Liver (tissue), 9 donors: Measurements from ENCODE around the gene LAT. TPM values are rescaled to one million over a fixed set of nuclear protein-coding genes. Genes with fewer than 3 reads are reported as not detected.
"Not testable (repeated sequence)": the region's sequence is repeated elsewhere in the genome, so short reads cannot be mapped to it uniquely, and the experiment has no call there.

Source experiments
- DNase-seq: peaks from one replicate; pipeline ENCODE4 v3.0.0-alpha.2; 2017; ENCODE audit warnings: low spot score
- H3K27ac ChIP-seq, 2 donors: one replicate each; pipeline ENCODE4 v1.7.0; 2013; ENCODE audit warnings: inconsistent platforms in 2 of 2, low read length in 2 of 2, control low read depth in 1 of 2, low read depth in 1 of 2, mild to moderate bottlenecking in 1 of 2
- H3K27me3 ChIP-seq, 4 donors: one replicate each; pipeline versions ENCODE4 v1.6.1 to v1.7.0; 2013; ENCODE audit warnings: low read length in 3 of 4, inconsistent platforms in 1 of 4, mild to moderate bottlenecking in 1 of 4, moderate library complexity in 1 of 4; ENCODE audit not compliant: control insufficient read depth in 4 of 4, insufficient read depth in 4 of 4
- H3K36me3 ChIP-seq, 4 donors: one replicate each; pipeline versions ENCODE4 v1.6.1 to v1.7.0; 2013; ENCODE audit warnings: low read length in 3 of 4, mild to moderate bottlenecking in 3 of 4, low read depth in 1 of 4, moderate library complexity in 1 of 4; ENCODE audit not compliant: control insufficient read depth in 4 of 4, insufficient read depth in 3 of 4
- H3K4me1 ChIP-seq, 4 donors: one replicate each; pipeline versions ENCODE4 v1.6.1 to v1.7.0; 2013; ENCODE audit warnings: low read length in 3 of 4, mild to moderate bottlenecking in 3 of 4, moderate library complexity in 1 of 4; ENCODE audit not compliant: control insufficient read depth in 4 of 4, insufficient read depth in 4 of 4
- H3K4me3 ChIP-seq, 3 donors: one replicate each; pipeline versions ENCODE4 v1.6.1 to v1.7.0; 2013; ENCODE audit warnings: low read length in 3 of 3, control low read depth in 1 of 3, low read depth in 1 of 3, mild to moderate bottlenecking in 1 of 3
- H3K9ac ChIP-seq, 2 donors: one replicate each; pipeline ENCODE4 v1.7.0; 2013; ENCODE audit warnings: low read length in 2 of 2, mild to moderate bottlenecking in 2 of 2, moderate library complexity in 2 of 2, control low read depth in 1 of 2, low read depth in 1 of 2
- H3K9me3 ChIP-seq, 4 donors: one replicate each; pipeline versions ENCODE4 v1.6.1 to v1.7.0; 2013; ENCODE audit warnings: low read length in 3 of 4; ENCODE audit not compliant: control insufficient read depth in 4 of 4
- CTCF ChIP-seq: fragments of 150-350 bp; IDR thresholded peaks from 2 replicates; pipeline ENCODE4 v1.5.1; 2017; ENCODE audit warnings: improper control_type of control experiment, low read depth, low read length; ENCODE audit not compliant: missing input control
- EGR1 ChIP-seq, 2 donors: IDR thresholded peaks; 2 replicates each; pipeline ENCODE4 v1.6.1; 2016 to 2018; ENCODE audit warnings: antibody characterized with exemption in 2 of 2, low read depth in 2 of 2
- FOXA1 ChIP-seq: IDR thresholded peaks from 2 replicates; pipeline ENCODE4 v1.6.1; 2016; ENCODE audit warnings: antibody characterized with exemption
- FOXA2 ChIP-seq: IDR thresholded peaks from 2 replicates; pipeline ENCODE4 v1.6.1; 2016; ENCODE audit warnings: antibody characterized with exemption
- GABPA ChIP-seq, 2 donors: IDR thresholded peaks in 1 of 2; conservative IDR thresholded peaks in 1 of 2; 2 replicates each; pipeline ENCODE4 v1.6.1; 2016; ENCODE audit warnings: antibody characterized with exemption in 2 of 2, mild to moderate bottlenecking in 1 of 2, moderate library complexity in 1 of 2
- JUND ChIP-seq, 2 donors: IDR thresholded peaks; 2 replicates each; pipeline ENCODE4 v1.6.1; 2016; ENCODE audit warnings: antibody characterized with exemption in 2 of 2
- MAX ChIP-seq: IDR thresholded peaks from 2 replicates; pipeline ENCODE4 v1.6.1; 2016; ENCODE audit warnings: antibody characterized with exemption
- RAD21 ChIP-seq, 2 donors: IDR thresholded peaks; 2 replicates each; pipeline ENCODE4 v1.6.1; 2016; ENCODE audit warnings: antibody characterized with exemption in 2 of 2, mild to moderate bottlenecking in 2 of 2
- REST ChIP-seq: IDR thresholded peaks from 2 replicates; pipeline ENCODE4 v1.6.1; 2016; ENCODE audit warnings: antibody characterized with exemption, mild to moderate bottlenecking
- RXRA ChIP-seq, 2 donors: IDR thresholded peaks; 2 replicates each; pipeline ENCODE4 v1.6.1; 2017 to 2018; ENCODE audit warnings: antibody characterized with exemption in 2 of 2, mild to moderate bottlenecking in 1 of 2
- TAF1 ChIP-seq: conservative IDR thresholded peaks from 2 replicates; pipeline ENCODE4 v1.6.1; 2016; ENCODE audit warnings: antibody characterized with exemption, mild to moderate bottlenecking
- YY1 ChIP-seq: IDR thresholded peaks from 2 replicates; pipeline ENCODE4 v1.6.1; 2016; ENCODE audit warnings: antibody characterized with exemption, mild to moderate bottlenecking
- ZBTB33 ChIP-seq: IDR thresholded peaks from 2 replicates; pipeline ENCODE4 v1.6.1; 2016; ENCODE audit warnings: antibody characterized with exemption
- WGBS: extraction: QIAGEN DNeasy Blood & Tissue Kit; methylation state at CpG from one replicate; pipeline ENCODE4 v1.1.7; 2013; 5-methylcytosine and 5-hydroxymethylcytosine counted together
- polyA plus RNA-seq, 2 donors: library from polyadenylated mRNA; stranded (reverse) in 1 of 2; unstranded in 1 of 2; fragments of 200-250 nt in 1 of 2; fragments of >200 nt in 1 of 2; fragmentation: Nextera tagmentation in 1 of 2; extraction: Ambion mirVana in 1 of 2; gene quantifications; one replicate each; pipeline versions ENCODE4 v1.2.1 to v1.2.3, GENCODE V29; 2013 to 2015
- total RNA-seq, 2 donors: library from RNA; depleted of rRNA; stranded (reverse); fragments of >200 nt; gene quantifications; one replicate each; pipeline ENCODE4 v1.2.3, GENCODE V29; 2014
- donor health status: healthy.
- donor health status: healthy.
- donor health status: healthy.
- donor health status: healthy.
- donor health status: healthy.

LAT gene
- total and polyA plus RNA-seq, 4 donors: 1.3 to 2.3 (median 1.6) TPM

GRCh38 chr16:28938721-28939120, 46.1 kb upstream of the LAT start:
- H3K27me3 ChIP-seq: no peaks in the 10 kb centered on the region
- no peak for DNase-seq
- 71% methylated on average over 7 of the region's 7 CpGs for WGBS
- no peak overlapping the region for H3K27ac ChIP-seq
- H3K36me3 ChIP-seq: no peaks in the 10 kb centered on the region
- peaks cover 0 to 5% (median 0%) of the 10 kb centered on the region in 4 donors for H3K4me1 ChIP-seq
- no peaks in the 10 kb centered on the region for H3K9me3 ChIP-seq
- no peak overlapping the region for H3K4me3 ChIP-seq
- H3K9ac ChIP-seq: no peak overlapping the region
- TF ChIP-seq ZBTB33: no peak
- no peak for TF ChIP-seq GABPA (IDR thresholded peaks at IDR 0.05 in 1 of 2, conservative IDR thresholded peaks at IDR 0.05 in 1 of 2)
- no peak for TF ChIP-seq EGR1 (IDR thresholded peaks at IDR 0.05; ENCODE audit: low read depth in 2 of 2)
- no peak for TF ChIP-seq MAX
- no peak for TF ChIP-seq FOXA2
- TF ChIP-seq RAD21 (IDR thresholded peaks at IDR 0.05): no peak
- TF ChIP-seq RXRA (IDR thresholded peaks at IDR 0.05): no peak
- no peak for TF ChIP-seq CTCF

GRCh38 chr16:28939825-28940224, 45.0 kb upstream of the LAT start:
- not testable (repeated sequence) for H3K4me3 ChIP-seq, H3K9me3 ChIP-seq, H3K36me3 ChIP-seq, H3K4me1 ChIP-seq, DNase-seq, H3K27ac ChIP-seq, H3K27me3 ChIP-seq, H3K9ac ChIP-seq
- WGBS: 89% methylated on average over 7 of the region's 7 CpGs

- DNase-seq: no peak
- TF ChIP-seq REST (no peak), YY1 (no peak), FOXA2 (no peak), TAF1 (no peak), FOXA1 (no peak), JUND (IDR thresholded peaks at IDR 0.05) (no peak), RXRA (IDR thresholded peaks at IDR 0.05) (no peak), ZBTB33 (no peak)
- Histone ChIP-seq H3K4me1 (peaks cover 0 to 8% (median 7%) of the 10 kb centered on the region in 4 donors), H3K4me3 (no peak overlapping the region), H3K27ac (no peak overlapping the region), H3K36me3 (no peaks in the 10 kb centered on the region), H3K27me3 (no peaks in the 10 kb centered on the region), H3K9me3 (no peaks in the 10 kb centered on the region), H3K9ac (no peak overlapping the region)
These were observed 41.6 kb upstream of the LAT start for GRCh38 chr16:28943281-28943680.
